ENCODE measurements around the gene LEAP2. TPM values are rescaled to one million over a fixed set of nuclear protein-coding genes. Genes with fewer than 3 reads are reported as not detected.

The LEAP2 gene
- total and polyA plus RNA-seq, 2 of the 4 experiments (the other 2 are of a cell fraction), result under 0.01 to 0.36 TPM

DNA sequence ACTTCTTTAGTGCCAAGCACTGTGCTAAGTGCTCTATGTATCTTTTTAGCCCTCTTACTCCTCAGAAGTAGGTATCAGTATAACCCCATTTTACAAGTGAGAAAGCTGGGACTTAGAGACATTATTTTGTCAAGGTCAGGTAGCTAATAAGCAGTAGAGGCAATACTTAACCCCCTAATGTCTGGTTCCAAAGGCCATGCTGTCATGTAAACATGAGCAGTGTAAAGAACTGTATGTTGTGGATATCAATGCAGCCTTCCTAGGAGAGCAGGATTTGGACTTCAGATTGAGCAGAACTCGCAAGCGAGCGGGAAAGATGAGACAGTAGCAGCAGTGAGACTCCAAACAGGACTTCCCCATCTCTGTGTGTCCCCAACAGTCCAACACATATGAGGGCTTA is 39.4 kb upstream of the LEAP2 start:
- no peak overlapping the region for H4K8ac ChIP-seq (ENCODE audit: low read depth in 2 of 2, low read length in 2 of 2)
- no peaks in the 10 kb centered on the region for H3K36me3 ChIP-seq (ENCODE audit: control insufficient read depth, insufficient read depth, low read length)
- ChIA-PET CTCF (no interaction called here), POLR2A (ENCODE audit: unreplicated experiment) (no interaction called here)
- no peak overlapping the region for H3K4me3 ChIP-seq (ENCODE audit: insufficient read depth, low read depth, low read length)
- no peak overlapping the region for H4K91ac ChIP-seq (ENCODE audit: insufficient read depth, low read depth, low read length)
- no peak overlapping the region for H3K4ac ChIP-seq (ENCODE audit: low read depth, low read length)
- BruUV-seq (replicated peaks), result no TSS peak
- no peak overlapping the region for H2BK20ac ChIP-seq (ENCODE audit: low read depth, low read length)
- no peak overlapping the region for H4K5ac ChIP-seq (ENCODE audit: low read depth, low read length)
- no peak overlapping the region for H3K14ac ChIP-seq (replicated peaks; ENCODE audit: low read depth, low read length)
- intact Hi-C loops (cut with micrococcal nuclease) (no loop called here), in situ Hi-C loops (cut with MboI; ENCODE audit: low sequenced_read_pairs) (no loop called here), dilution Hi-C loops (cut with HindIII; ENCODE audit: low sequenced_read_pairs, unreplicated experiment) (no loop called here)
- H2BK120ac ChIP-seq (ENCODE audit: low read depth, low read length), result no peak overlapping the region
- no peak overlapping the region for H3K56ac ChIP-seq (ENCODE audit: extremely low read depth, insufficient read depth, low read length)
- no peak overlapping the region for H2AK5ac ChIP-seq (ENCODE audit: low read depth, low read length)
- peaks cover 4% of the 10 kb centered on the region for H3K9me1 ChIP-seq (ENCODE audit: insufficient read depth, low read length)
- no peak overlapping the region for H2BK5ac ChIP-seq (ENCODE audit: low read depth, low read length, poor library complexity, severe bottlenecking)
- no peak overlapping the region for H2BK15ac ChIP-seq (ENCODE audit: low read depth, low read length)
- ATAC-seq (ENCODE audit: low read depth) (no peak), DNase-seq (no peak)
- H2AK9ac ChIP-seq (replicated peaks; ENCODE audit: low read depth, low read length, poor library complexity), result no peak overlapping the region
- H3K18ac ChIP-seq (ENCODE audit: low read depth, low read length), result no peak overlapping the region
- no peak overlapping the region for H3K23ac ChIP-seq (ENCODE audit: low read depth, low read length)
- no CpG with 5 or more reads among the region's 3 CpGs for WGBS, 2 experiments (ENCODE audit: extremely low coverage in 2 of 2, insufficient read length in 1 of 2)
- H4K20me1 ChIP-seq (ENCODE audit: insufficient read depth, low read length), result no peaks in the 10 kb centered on the region
- H3K79me1 ChIP-seq (ENCODE audit: low read depth in 1 of 2, low read length in 2 of 2), result peaks cover 5 to 11% of the 10 kb centered on the region in 2 experiments; a peak in 2 of 4 replicates
- peaks cover 5% of the 10 kb centered on the region; the same call in 1 of the 2 replicates for H3K4me1 ChIP-seq (ENCODE audit: control insufficient read depth, insufficient read depth, low read length)
- no peaks in the 10 kb centered on the region for H3K9me3 ChIP-seq (ENCODE audit: control insufficient read depth, insufficient read depth, low read length)
- TF ChIP-seq RFX5 (IDR thresholded peaks at IDR 0.05; ENCODE audit: low read depth, low read length), result no peak
- no peak for TF ChIP-seq CHD1 (IDR thresholded peaks at IDR 0.05; ENCODE audit: low read depth, low read length)
- TF ChIP-seq POLR2A (IDR thresholded peaks at IDR 0.05; ENCODE audit: low read depth, low read length), result no peak
- no peak for TF ChIP-seq SMC3 (IDR thresholded peaks at IDR 0.05; ENCODE audit: low read depth, low read length)
- no peak for TF ChIP-seq RCOR1 (IDR thresholded peaks at IDR 0.05; ENCODE audit: insufficient replicate concordance, low read length)
- TF ChIP-seq MXI1 (IDR thresholded peaks at IDR 0.05; ENCODE audit: borderline replicate concordance, low read depth, low read length), result no peak
- no peak for TF ChIP-seq CEBPB (IDR thresholded peaks at IDR 0.05; ENCODE audit: low read depth, low read length)
- no peak for TF ChIP-seq NFE2L2 (IDR thresholded peaks at IDR 0.05; ENCODE audit: low read depth, low read length)
- TF ChIP-seq, protein P1, sequence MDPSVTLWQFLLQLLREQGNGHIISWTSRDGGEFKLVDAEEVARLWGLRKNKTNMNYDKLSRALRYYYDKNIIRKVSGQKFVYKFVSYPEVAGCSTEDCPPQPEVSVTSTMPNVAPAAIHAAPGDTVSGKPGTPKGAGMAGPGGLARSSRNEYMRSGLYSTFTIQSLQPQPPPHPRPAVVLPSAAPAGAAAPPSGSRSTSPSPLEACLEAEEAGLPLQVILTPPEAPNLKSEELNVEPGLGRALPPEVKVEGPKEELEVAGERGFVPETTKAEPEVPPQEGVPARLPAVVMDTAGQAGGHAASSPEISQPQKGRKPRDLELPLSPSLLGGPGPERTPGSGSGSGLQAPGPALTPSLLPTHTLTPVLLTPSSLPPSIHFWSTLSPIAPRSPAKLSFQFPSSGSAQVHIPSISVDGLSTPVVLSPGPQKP (IDR thresholded peaks at IDR 0.05; ENCODE audit: borderline replicate concordance, low read depth, low read length), result no peak
- TF ChIP-seq RAD21 (IDR thresholded peaks at IDR 0.05; ENCODE audit: low read length), result no peak
- TF ChIP-seq, protein P2, sequence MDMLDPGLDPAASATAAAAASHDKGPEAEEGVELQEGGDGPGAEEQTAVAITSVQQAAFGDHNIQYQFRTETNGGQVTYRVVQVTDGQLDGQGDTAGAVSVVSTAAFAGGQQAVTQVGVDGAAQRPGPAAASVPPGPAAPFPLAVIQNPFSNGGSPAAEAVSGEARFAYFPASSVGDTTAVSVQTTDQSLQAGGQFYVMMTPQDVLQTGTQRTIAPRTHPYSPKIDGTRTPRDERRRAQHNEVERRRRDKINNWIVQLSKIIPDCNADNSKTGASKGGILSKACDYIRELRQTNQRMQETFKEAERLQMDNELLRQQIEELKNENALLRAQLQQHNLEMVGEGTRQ (IDR thresholded peaks at IDR 0.05; ENCODE audit: low read depth, low read length), result no peak
- H3K4me2 ChIP-seq (ENCODE audit: low read depth, low read length), result no peak overlapping the region
- H3K27me3 ChIP-seq (ENCODE audit: control insufficient read depth, insufficient read depth, low read length), result no peaks in the 10 kb centered on the region
- no peak overlapping the region for H3K27ac ChIP-seq (ENCODE audit: insufficient read depth, low read length)
- no peak overlapping the region for H3K9ac ChIP-seq (ENCODE audit: low read depth, low read length)
- H2AFZ ChIP-seq (replicated peaks; ENCODE audit: low read length, poor library complexity), result no peak overlapping the region
